NCI-H2196 (cell line): ENCODE measurements around the gene ITPRIPL2.

ENCODE experiments used
- DNase-seq: peaks from one replicate; lab custom pipeline; 2025; ENCODE audit not compliant: unreplicated experiment; lab: John Stamatoyannopoulos, UW

ITPRIPL2 gene

DNA sequence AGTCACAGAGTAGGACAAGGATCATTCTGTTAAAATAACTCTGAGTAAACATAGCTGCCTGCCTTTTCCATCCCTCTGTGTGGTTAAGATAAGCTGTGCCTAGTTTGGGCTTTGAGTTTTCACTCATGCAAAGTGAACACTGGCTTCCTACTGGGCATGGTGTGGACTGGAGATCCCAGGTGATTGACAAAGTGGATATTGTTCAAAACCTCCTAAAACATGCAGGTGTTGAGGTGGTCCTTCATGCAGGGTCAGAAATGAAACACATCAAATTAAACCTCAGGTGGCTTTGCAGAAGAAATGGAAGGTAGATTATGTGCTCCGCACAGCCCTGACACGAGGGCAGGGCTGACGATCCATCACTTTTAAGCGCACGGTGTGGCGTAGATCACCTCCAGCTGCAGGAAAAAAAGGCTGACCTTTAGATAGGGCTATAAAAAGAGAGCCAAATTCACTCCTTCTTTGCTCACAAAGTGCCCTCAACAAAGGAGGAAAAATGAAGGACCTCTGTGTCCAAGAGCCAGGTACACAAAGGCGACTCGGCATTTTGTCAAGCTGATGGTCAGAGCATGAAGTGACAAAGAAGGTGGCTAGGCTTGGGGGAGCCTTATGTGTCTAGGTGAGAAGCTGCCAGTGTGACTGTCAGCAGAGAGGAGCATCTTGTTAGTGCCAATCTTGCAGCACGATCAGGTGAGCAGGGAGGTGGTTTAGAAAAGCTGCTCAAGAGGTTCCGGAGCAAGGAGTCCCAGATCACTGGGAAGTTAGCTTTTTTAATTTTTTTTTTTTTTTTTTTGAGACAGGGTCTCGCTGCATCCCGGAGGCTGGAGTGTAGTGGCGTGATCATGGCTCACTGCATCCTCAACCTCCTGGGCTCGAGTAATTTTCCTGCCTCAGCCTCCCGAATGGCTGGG lies 19.9 kb upstream of the ITPRIPL2 start:
- no peak for DNase-seq

DNA sequence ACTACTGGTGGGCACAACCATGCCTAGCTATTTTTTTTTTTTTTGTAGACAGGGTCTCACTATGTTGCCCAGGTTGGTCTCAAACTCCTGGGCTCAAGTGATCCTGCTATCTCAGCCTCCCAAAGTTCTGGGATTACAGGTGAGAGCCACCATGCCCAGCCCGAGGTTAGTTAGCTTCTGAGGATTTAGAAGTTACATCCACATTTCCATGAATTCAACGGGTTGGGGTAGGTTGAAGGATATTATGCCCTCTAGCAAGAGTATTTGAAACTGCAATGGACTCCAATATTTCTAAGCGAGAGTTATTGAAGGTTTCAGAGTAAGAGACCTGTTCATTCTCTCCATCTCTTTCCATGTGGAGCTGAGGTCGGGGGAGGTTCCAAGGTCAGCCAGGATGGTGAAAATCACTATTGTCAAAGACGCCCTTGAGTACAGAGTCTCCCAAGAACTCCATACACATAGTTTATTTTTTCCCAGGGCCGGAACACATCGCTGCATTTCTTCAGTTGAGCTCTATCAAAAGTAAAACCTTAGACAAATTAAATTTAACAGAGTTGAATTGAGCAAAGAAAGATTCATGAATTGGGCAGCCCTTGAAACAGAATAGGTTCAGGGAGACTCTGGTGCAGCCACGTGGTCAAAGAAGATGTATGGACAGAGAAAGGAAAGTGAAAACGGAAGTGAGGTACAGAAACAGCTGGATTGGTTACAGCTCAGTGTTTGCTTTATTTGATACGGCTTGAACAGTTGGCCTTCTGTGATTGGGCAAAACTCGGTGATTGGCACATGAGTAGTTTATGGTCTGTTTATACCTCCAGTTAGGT lies 19.0 kb upstream of the ITPRIPL2 start:
- DNase-seq = no peak

DNA sequence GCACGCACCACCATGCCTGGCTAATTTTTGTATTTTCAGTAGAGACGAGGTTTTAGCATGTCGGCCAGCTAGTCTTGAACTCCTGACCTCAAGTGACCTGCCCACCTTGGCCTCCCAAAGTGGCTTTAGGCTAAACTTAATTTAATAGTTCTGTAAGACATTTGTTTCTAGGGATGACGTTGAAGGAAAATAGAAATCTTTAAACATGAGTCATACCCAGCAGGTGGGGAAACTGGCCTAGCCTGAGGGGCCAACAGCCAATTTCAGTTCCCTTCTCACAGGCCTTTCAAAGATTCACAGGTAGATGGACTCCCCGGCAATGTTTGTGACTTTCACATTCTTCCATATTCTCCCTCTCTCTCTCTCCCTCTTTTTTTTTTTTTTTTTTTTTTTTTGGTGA lies 18.1 kb upstream of the ITPRIPL2 start:
- no peak for DNase-seq

DNA sequence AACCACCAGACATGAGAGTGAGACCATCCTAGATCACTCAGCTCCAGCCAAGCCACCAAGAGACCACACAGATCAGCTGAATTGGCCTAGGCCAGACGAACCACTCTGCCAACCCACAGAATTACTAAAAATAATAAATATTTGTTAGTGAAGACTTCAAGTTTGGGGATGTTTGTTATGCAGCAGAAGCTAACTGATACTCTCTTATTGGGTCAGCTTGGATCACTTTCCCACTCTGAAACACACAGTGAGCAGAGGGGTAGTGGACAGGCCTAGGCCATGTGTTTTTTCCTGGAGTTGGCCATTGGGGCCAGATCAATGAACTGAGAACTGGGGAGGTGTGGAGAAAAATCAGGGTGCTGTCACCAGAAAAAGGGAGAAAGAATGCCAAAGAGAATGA lies 15.6 kb upstream of the ITPRIPL2 start:
- DNase-seq = no peak

DNA sequence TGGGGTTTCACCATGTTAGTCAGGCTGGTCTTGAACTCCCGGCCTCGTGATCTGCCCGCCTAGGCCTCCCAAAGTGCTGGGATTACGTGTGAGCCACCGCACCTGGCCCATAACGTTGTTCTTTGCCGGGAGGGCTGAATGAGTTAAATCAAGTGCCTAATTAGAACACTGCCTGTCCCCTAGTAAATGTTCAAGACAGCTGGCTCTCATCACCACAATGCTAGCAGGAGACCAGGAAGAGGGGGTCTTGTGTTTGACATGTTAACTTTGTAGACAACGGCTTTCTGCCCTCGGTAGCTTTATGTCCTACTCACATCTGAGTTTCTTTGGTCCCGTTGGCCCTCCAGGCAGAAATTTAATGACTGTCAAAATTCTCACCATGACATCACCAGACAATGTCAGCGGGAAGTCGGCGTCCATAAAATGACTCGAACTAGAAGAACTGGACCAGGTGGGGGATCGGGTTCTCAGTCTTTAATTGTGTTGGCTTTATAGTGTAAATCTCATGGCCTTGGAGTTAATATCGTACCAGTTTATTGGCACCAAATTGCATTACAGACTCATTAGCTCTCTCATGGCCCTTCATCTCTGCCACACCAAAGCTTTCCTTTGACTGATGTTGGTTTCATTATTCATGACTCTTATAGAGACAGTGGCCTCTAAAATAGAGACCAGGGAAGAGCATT lies 11.4 kb upstream of the ITPRIPL2 start:
- no peak for DNase-seq

DNA sequence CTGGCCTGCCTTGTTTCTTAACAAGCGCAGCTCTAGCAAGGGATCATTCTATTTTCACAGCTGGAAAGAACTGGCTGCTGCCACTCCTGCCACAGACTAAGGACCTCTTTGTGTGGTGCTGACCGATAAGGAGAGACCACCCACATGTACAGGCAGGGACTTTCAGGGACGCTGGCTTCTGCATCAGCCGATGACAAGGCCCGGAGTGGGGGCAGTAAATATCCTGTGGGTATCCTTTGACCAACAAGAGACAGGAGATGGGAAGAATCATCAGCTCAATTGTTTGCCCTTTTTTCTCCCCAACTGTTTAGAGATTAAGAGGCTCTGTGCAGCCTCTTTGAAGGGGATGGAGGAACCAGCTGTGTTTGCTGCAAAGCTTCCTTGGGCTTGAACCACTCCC lies 9.2 kb upstream of the ITPRIPL2 start:
- DNase-seq = no peak

DNA sequence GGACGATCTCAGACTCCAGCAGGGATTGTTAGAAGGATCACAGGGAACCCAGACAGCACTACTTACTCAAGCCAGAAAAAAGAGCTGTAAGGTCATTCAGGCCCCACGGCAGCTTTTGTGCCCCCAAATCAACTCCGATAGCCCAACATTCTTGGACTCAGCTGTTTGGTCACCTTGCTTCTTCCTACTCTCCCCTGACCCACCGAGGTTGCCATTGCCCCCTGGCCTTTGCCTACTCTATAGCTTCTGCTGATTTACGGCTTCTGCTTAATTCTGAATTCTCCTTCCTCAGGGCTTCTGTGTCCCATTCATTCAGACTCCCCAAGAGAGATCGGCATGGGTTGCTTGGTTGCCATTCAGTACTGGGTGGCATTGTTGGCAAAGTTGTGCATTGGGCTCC lies 8.6 kb upstream of the ITPRIPL2 start:
- no peak for DNase-seq

DNA sequence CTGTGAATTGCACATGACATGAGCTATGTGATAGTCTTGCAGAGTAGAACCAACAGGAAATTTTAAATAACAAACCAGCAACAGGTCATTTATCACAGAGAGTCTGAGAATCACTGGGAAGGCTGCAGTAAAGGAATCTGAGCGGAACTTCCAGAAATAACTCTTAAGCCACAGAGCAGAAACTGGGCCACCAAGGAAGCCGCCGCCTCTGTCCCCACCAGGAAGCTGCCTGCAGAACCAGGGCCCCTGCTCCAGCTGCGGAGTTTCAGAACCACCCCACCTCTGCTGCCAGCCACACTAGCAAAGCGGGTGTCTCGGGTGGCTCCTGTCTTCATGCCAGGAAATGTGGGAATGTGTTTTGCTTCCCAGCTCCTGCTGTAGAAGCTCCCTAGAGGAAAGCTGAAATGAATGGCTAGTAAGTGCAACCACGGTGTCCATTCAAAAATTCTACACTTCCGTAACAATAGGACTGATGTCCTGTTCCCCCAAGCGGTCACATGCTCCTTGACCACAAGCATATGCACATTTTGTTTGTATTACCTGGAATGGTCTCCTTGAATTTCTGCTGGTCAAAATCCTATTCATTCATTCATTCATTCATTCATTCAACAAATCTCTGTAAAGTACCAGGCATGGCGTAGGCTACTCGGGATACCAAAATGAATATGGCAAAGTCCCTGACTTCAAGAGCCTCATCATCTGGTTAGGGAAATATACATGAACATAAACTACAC lies 7.7 kb upstream of the ITPRIPL2 start:
- DNase-seq = no peak

DNA sequence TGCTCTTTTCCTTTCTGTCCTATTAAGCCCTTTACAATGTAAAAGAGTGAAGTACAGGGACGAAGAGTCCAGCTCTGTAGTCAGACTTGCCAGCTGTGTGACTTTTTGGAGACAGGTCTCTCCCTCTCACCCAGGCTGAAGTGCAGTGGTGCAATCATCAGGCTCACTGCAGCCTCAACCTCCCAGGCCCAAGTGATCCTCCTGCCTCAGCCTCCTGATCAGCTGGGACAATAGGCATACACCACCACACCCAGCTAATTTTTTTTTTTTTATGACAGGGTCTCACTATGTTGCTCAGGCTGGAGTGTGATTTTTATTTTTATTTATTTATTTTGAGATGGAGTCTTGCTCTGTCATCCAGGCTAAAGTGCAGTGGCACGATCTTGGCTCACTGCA lies 7.1 kb upstream of the ITPRIPL2 start:
- no peak for DNase-seq

DNA sequence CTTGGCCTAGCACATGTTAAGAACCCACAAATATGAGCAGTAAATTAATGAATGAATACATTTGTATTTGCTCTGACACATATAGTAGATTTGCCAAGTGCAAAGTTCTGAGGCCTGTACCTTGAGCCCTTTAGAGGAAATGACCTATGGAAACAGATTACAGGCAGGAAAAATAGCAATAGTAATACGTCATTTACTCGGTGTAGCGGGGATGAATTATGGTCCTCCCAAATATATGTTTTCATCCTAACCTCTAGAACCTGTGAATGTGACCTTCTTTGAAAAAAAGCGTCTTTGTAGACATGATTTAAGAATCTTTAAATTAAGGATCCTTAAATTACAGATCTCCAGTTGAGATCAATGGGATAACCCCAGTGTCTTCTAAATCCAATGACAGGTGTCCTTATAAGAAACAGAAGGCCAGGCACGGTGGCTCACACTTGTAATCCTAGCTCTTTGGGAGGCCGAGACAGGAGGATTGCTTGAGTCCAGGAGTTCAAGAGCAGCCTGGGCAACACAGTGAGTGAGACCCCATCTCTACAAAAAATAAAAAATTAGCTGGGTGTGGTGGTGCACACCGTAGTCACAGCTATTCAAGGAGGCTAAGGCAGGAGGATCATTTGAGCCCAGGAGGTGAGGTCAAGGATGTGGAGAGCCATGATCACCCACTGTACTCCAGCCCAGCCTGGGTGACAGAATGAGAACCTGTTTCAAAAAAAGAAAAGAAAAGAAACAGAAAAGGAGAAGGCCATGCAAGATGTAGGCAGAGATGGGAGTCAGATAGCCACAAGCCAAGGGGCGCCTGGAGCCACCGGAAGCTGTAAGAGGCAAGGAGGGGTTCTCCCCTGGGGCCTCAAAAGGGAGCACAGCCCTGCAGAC lies 5.1 kb upstream of the ITPRIPL2 start:
- DNase-seq = no peak

DNA sequence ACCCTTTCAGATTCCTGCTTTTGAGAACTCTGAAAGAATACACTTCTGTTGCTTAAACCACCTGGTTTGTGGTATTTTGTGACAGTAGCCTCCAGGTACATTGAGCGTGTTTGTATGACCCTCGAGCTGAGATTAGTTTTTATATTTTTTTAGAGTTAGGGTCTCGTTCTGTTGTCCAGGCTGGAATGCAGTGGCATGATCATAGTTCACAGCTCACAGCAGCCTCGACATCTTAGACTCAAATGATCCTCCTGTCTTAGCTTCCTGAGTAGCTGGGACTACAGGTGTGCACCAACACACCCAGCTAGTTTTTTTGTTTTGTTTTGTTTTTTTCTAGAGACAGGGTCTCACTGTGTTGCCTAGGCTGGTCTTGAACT lies 4.5 kb upstream of the ITPRIPL2 start:
- DNase-seq = no peak

DNA sequence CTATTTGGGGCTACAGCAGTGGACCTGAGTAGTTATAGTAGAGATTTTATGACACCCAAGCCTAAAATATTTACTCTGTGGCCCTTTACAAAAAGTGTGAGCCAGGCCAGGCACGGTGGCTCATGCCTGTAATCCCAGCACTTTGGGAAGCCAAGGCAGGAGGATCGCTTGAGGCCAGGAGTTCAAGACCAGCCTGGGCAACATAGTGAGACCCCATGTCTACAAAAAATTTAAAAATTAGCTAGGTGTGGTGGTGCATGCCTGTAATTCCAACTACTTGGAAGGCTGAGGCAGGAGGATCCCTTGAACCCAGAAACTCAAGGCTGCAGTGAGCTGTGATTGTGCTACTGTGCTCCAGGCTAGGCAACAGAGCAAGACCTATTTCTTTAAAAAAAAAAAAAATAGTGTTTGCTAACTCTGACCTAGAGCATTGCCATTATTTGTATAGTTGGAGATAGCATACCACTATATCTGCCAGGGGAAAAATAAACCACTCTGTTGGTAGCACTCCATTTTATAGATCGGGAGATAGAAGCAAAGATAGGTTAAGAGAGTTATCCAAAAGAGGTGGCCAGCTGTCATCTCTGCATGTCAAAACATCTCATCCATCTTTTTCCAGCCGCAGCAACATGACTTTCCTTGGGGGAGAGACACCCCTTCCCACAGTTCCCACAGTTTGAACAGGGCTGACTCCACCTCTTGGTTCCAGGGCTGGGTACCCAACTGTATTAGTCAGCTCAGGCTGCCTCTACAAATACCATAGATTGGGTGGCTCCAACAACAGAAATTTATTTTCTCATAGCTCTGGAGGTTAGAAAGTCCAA lies 3.0 kb upstream of the ITPRIPL2 start:
- DNase-seq = no peak

DNA sequence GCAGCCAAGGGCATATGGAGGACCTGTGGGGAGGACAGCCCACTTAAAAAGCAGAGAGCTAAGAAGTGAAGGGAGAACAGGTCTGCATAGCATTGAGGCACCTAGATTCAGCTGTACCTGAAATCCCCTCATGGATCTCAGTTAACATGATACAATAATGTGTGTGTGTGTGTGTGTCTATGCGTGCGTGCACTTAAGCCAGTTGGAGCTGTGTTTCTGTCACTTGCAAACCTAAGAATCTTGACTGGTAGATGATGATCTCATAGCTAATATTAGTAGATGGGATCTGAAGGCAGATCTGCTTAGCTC lies 1.7 kb upstream of the ITPRIPL2 start:
- no peak for DNase-seq

DNA sequence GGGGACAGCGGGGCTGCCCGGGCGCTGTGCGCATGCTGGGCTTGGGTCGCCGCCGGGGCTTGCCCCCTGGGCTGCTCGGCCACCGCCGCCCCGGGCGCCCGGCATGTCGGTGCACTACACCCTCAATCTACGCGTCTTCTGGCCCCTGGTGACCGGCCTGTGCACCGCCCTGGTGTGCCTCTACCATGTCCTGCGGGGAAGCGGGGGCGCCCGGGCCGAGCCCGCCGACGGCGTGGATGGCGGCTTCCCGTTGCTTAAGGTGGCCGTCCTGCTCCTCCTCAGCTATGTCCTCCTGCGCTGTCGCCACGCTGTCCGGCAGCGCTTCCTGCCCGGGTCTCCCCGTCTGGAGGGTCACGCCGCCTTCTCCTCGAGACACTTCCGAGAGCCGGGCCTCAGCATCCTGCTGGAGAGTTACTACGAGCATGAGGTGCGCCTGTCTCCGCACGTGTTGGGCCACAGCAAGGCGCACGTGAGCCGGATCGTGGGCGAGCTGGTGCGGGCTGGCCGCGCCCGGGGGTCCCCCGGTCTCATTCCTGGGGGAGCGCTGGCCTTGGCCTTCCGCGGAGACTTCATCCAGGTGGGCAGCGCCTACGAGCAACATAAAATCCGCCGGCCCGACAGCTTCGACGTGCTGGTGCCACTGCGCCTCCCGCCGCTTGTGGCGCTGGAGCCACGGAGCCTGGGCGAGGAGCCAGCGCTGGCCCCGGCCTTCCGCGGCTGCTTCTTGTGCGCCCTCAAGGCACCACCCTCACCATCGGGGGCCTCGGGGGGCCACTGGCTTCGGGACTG lies 789 bp downstream of the ITPRIPL2 start:
- no peak for DNase-seq

DNA sequence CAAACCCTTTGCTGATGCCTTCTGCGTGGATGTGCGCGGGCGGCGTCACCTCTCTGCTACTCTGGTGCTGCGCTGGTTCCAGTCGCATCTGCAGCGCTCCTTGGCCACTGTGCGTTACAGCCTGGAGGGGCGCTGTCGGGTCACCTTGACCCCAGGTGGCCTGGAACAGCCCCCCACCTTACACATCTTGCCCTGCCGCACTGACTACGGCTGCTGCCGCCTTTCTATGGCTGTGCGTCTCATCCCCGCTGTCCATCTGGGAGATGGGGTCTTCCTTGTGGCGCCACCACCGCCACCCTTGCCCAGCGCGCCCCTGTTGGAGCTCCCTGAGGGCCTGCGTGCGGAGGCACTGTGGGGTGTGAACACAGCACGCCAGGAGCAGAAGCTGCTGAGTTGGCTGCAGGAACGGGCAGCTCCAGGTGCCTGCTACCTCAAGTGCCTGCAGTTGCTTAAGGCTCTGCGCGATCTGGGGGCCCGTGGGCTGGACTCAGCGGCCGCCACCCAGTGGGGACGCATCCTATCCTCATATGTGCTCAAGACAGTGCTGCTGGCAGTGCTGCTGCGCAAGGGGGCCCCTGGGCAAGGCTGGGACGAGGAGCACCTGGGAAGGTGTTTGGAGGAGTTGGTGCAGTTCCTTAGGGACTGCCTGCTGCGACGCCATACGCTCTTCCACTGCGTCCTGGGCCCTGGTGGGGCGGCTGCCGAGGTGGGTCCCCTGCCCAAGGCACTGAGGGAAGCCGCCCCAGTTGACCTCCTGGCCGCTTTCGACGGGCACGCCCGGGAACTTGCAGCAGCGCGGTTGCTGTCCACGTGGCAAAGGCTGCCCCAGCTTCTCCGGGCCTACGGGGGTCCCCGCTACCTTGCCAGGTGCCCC lies 1.6 kb downstream of the ITPRIPL2 start:
- no peak for DNase-seq

DNA sequence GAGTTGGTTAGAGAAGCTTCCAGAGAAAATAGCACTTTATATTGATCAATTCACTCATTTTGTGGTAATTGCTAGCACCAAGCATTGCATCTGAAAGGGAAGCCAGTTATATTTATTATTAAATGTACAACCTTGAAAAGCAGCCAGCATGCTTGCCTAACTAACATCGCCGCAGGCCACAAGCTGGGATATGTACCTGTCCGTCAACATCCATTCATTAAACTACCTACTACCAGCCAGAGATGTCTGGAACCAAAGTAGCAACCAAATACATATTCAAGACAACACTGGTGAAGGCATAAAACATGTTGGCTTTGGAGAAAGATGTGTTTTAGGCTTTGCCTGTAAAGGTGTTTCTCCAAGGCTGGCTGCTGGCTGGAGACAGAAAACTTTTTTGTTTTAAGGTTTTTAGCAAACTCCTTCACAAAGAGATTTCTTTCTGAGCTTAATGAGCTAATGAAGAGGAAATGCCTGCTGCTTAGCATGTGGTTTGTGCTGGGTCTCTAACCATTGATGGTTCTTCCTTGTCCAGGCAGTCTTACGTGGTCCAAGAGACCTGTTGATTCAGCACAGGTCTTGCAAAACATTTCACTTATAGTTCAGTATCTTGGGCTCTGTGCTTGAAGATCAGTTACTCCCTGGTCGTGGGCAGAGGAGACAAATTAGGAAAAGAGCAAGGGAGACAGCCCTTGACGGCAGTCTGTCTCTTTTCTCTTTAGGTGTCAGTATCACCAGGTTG lies 3.1 kb downstream of the ITPRIPL2 start:
- no peak for DNase-seq

DNA sequence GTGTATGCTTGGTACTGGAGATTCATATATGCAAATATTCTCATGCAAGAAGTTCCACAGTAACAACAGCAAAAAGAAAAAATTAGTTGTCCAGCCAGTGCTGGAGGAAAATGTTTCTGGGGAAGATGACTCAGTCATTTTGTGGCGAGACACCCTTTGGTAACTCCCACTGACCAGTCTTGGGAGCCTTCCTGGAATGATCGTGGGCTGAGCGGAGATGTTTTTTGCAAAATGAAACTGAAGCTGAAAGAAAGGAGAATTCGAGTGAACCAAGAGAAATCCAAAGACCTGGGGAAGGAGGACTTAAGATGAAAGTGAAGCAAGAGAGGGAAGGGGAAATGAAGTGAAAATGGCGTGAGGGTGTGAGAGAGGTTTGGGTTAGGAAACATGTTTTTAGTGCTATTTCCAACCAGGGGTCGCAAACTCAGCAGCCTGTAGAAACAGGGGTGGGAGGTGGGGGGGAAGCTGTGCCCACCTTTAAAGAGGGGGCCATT lies 5.2 kb downstream of the ITPRIPL2 start:
- DNase-seq = no peak
